G401.6 (cell line): ENCODE results near the gene PC.

Source experiments
- FAIRE-seq: peaks from 2 replicates; lab custom pipeline; 2012; peaks lifted over from hg19 to GRCh38; lab: Jason Lieb, UNC

The PC gene

DNA sequence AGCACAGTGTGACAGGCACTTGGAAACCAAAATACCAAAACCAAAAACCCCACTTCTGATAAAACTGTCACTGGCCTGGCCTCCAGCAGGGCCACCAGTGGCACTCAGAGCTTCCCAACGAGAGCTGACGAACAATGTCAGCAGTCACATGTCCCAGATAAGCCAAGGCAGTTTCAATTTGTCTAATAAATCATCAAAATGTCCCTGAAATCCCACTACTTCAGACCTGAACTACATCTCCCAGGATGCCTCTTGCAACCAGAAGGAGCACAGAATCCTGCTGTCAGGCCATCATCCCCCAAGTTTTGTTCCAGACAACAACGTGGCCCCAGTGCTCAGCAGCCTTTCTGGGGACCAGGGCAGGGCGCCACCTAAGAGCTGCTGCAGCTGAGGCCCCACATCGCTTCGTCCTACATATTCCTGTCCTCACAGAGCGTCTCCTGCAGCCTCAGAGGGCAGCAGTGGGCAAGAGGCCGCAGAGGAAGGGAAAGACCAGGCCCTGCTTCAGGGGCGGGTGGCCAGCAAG is 76.2 kb downstream of the PC start:
- FAIRE-seq = no peak

DNA sequence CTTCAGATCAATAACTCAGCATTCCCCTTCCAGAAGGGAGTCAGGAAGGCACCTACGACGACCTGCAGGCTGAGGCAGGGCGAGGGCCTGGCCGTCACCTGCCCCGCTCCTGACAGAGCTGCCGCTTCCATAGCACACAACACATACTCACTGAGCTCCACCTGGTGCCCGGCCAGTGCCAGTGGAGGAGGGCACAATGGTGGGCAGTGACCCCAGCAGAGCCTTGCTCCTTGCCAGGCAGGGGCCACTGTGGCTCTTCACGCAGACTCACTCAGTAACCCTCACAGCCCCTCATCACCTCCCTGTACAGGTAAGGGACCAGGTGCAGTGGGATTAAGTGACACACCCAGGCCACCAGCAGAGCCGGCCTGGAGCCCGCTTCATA is 76.7 kb downstream of the PC start:
- no peak for FAIRE-seq

DNA sequence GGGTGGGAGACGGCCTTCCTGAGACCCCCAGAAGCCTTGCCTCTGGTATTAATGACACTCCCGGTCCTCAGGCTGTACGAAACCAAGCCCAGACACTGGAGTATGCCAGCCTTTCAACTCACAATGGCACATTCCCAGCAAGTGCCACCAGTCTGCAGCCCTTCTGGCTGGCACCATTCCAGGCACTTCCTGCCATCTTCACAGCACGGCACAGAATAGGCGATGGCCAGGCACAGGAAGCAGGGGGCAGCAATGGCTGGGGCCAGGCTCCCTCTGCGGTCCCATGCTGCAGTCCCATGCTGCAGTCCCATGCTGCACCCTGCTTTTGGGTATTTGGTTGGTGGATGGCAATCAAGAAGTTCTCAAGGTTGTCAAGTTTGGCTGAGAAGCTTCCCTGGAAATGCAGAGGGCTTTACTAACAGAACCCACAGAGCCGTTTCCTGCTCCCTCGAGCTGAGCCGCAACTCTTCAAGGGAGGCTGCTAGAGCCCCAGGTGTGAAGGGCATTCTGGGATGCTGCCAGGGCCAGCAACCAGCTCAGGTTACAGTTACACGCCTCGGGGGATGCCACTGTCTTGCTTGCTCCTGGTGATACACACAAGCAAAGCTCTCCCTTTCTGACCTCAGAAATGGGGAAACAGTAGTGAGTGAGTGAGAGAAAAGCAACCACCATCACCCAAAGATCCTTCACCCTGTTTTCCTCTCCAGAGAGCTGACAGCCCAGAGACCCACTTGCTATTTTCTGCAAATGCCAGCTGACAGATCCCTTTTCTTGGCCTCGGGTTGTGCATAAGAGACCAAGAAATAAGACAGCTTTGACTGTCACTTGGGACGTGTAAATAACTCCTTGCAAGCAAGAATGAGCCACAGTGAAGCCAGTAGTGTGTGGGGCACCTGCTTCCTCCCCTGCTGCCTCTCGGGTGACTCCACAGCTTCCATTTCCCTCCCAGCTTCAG is 77.4 kb downstream of the PC start:
- FAIRE-seq = no peak

DNA sequence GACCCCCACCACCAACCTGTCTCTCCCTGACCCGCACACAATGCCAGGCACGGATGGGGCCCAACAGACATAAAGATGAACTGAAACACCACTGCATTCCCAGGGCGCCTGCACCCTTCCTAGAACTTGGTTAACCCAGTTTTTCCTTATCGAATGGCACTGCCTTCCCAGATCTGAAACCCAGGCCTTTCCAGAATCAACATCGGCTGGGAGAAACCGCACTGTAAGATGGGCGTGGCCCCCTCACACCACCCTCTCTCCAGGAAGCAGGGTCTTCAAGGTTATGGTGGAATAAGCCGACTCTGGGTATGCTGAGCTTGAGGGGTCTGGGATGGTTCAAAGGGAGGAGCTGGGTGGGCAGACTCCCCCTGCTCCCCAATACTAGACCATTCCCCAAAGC is 78.2 kb downstream of the PC start:
- no peak for FAIRE-seq

DNA sequence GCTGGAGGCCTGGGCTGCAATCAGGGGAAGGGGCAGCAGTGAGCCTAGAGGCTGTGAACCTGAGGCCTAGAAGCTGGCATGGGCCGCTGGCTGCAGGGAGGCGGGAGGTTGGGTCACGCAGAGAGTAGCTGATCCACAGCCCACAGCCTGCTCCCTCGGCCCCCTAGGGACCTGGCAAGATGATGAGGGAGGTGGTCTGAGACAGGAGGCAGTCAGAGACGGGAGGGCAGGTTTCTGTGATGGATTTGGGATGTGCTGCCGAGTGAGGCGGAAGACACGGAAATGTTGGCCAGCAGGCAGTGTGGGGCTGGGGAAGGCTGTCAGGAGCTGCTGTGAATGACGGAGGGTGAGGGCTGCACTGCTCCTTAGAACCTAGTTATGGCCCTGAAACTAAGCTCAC is 78.6 kb downstream of the PC start:
- FAIRE-seq = no peak

DNA sequence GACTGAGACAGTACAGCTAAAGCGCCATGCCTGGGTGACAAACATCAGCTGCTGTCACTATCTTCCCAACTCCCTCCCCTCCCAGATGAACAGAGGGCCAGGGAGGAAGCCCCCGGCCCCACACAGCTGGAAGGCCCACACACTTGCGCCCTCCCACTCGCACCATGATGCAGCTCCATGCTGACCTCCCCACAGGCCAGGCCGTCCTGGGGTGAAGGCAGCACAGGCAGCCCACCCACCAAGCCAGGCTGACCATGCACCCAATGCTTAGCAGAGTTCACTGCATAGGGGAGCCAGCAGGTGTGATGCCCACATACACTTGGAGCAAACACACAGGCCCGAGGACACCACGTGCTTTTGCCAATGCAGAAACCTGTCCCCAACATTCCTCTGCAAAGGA is 79.2 kb downstream of the PC start:
- FAIRE-seq = no peak

DNA sequence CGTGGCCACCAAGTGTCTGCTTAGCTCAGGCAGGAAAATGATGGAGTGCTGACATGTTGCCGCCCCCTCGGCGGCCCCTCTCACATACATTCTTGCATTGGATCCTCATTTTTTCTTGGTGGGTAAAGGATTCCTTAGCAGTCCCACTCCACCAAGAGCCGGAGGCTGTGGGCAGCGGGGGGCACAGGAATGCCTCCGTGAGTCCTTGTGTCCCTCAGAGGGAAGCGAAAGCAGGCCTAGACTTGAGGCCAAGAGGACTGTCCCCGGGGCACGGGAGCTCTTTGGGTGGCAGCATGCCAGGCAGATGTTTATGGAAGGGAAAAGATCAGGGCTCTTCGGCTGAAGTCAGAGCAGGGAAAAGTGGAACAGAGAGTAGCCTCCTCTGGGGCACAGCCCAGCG is 79.7 kb downstream of the PC start:
- no peak for FAIRE-seq

DNA sequence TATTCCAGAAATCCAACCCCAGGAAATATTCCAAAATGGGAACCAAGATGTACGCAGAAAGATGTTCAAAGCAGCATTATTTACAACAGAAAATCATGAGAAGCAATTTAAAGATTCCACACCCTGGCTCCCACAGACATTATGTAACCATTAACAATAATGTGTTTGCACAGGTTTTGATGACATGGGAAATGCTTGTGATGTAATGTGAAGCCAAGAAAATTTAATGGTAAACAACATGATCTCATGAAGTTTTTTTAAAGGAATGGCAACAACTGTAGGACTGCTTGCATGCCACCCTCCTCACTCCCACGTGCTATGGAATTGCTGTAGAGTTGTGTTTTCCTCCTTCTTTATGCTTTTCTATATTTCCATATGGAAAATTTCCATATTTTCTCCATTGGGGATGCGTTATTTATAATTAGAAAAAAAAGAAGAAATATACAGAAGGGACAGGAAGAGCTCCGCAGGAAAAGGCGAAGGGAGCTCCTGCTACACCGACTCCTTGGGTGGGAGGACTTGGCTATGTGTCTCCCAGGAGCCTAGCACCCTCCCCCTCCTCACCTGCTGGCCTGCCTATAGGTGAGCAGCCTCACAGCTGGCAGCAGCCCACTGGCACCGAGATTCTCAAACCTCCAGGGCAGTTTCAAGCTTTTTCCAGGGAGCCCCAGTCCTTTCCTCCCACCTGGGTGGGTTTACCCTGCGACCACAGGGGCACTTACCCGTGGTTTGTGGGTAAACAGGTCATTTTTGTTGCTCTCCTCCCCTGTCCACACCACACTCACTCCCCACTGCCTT is 80.4 kb downstream of the PC start:
- FAIRE-seq = no peak

DNA sequence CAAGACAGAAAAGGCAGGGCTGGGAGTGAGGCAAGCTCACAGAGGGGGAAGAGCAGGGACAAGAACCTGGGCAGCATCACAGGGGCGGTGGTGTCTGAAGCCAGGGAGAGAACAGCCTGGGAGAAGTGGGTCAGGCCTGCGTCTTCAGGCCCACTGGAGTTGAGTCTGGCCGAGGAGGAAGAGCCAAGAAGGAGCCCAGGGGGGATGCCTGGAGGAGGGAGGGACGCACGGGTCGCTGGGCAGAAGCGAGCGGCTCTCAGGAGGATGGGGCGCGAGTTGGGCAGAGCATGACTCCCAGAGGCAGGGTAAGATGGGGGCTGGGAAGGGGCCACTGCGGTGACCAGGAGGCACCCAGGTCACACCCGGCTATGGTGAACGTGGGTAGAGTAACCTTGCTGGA is 82.8 kb downstream of the PC start:
- FAIRE-seq = no peak

DNA sequence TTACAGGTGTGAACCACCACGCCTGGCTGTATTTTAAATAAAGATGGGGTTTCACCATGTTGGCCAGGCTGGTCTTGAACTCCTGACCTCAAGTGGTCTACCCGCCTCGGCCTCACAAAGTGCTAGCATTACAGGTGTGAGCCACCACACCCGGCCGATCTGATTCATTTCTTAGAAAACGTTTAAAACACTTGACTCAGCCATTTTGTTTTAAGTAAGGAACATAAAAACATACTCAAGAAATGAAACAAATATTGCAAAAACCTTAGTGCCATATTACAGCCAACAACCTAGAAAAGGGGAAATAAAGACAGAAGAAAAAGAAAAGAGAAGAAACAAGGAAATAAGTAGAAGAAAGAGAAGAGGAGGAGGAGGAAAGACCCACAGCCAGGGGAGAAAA is 84.0 kb downstream of the PC start:
- no peak for FAIRE-seq

DNA sequence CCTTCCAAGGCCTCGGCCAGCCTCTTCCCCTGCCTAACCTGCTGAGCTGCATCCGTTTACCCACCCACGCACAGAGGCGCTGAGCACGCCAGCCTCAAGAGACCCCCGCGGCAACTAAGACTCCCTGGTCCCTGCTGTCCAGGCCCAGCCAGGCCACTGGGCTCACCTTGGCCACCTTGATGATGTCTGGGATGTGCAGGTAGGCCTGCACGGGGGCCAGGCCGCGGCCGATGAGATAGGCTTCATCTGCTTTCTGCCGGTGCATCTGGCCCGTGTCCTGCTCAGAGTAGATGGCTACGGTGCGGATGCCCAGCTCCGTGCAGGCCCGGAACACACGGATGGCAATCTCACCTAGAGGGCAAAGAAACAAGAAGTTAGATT is 86.7 kb downstream of the PC start:
- no peak for FAIRE-seq

DNA sequence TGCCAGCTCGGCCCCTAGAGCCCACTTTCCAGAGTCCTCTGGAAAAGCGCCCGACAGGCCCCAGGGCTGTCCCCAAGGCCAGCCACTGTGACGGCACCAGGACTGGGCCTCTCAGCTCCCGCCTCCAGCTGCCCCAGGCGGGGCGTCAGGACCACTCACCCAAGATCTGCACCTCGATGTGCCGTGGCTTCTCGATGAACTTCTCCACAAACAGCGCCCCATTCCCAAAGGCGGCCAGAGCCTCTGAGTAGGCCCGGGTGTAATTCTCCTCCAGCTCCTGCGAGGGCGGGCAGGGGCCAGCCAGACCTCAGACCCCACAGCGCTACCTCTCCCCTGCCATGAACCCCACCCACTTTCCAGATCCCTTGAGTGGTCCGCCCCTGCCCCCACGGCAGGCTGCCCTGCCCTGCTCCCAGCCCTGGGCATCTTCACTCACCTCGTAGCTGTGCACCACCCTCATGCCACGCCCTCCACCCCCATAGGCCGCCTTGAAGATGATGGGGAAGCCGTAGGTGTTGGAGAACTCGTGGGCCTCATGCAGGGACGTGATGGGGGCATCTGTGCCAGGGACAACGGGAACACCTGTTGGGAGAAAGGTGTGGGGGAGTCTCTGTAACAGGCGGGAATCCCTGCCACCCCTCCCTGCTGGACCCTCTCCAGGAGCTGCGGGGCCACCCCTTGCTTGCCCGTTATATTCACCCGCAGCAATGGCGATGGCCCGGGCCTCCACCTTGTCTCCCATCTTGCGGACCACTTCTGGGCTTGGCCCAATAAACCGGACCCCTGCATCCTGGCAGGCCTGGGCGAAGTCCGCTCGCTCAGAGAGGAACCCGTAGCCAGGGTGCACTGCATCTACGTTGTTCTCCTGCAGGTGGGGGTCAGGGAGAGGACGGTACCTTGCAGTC is 87.3 kb downstream of the PC start:
- no peak for FAIRE-seq

DNA sequence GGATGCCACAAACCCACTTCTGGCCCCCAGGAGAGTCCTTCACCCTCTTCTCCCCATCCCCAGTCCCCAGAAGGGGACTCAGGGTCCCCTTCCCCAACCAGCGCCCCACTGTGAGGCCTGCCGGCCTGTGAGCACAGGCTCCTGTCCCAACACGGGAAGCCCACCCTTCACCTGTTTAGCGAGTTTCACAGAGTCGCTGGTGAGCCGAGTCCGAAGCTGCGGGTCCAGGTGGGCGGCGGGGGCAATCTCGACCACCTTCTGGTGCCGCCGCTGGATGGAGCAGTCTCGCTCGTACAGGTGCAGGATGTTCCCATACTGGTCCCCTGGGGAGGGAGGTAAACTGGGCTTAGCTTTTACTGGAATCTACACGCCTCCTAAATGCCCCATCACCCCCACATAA is 88.1 kb downstream of the PC start:
- FAIRE-seq = no peak

DNA sequence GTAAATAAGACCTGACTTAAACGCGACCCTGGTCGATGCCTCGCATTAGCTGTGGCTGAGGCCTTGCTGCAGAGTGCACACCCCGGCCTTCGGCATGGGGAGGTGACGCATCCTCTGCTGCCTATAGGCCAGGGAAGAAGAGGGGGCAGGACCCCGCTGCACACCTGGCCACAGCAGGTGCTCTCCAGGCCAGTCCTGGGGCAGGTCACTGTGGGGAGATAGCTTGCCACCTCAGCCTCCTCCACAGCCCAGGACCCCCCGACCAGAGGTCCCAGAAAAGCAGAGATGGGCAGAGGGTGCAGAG is 88.7 kb downstream of the PC start:
- FAIRE-seq = no peak

DNA sequence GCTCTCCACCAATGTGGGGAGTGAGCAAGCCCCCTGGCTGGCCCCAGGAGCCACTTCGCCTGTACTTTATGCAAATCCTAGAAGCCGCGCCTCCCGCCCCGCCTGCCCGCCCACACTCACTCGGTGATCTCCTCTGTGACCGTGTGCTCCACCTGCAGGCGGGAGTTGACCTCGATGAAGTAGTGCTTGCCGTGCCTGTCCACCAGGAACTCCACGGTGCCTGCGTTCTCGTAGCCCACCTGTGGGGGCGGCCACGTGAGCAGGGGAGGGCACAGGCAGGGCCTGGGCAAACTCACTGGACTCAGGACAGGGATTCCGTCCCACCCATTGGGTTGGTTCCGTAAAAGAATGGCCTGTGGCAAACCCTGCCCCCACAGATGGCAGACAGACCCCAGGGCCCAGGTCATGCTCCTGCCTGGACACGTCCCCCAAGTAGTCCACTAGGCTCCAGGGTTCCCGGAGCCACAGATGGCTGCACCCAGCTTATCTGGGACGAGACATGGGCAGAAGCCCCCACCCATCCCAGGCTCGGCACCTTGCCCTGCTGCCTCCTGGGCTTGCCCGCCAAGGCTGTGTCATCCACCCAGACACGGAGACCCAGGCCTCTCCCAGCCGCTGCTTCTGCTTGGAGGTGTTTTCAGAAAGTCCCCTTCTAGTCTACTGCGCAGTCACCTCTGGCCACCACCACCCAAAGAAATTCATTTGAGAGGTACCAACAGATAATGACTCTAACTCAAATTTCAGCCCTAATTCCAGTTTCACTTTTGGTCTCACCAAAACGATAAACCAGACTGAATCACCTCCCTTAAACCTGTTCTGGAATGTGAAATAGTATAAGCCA is 89.2 kb downstream of the PC start:
- no peak for FAIRE-seq

DNA sequence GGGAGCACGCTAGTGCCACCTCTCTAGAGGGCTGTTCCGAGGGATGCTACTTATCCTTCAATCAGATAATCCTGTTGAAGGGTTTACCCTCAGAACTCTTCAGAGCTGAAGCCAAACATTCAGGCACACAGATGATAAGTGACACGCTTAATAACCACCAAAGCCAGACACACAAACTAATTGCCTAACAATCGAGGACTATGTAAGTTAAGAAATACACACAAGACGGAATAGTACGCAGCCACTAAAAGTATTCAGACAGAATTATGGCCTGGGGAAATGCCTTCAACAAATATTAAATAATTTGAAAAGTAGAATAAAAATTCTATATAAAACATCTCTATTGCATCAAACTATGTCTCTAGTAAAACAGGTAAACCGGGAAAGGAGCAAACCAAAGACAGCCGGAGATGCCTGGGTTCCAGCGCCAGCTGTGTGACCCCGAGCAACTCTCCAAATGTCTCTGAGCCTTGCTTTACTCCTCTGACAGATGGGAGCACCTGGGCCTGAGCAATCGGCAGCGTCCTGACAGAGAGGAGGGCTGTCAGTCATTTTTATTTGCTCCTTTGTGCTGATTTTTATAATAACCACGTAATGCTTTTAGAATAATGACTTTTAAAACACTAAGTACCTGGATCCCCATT is 90.0 kb downstream of the PC start:
- no peak for FAIRE-seq

DNA sequence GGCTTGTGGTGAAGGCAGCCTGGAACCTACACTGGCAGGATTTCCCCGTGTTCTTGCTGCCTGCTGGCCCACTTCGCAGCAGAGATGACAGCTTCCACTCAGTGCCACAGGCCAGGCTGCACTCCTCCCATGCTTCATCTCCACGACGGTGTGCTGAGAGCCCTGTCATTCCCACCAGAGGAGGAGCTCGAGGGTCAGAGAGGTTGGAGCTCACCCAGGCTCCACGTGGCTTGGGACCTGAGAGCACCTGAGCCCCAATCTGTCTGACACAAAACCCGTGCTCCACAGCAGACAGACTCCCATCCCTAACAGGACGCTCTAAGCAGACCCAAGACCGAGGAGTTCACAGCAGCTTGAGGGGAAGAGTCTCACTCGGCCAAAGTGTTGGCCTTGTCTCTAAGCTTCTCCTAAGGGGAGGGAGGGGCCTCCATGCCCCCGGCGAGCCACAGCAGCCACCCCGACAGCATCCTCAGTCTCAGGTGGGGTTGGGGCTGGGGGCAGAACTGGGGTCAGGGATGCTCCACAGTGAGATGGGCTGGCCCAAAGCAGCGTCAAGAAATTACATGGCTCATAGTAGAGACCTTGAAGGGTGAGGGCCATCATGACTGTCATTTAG is 90.7 kb downstream of the PC start:
- FAIRE-seq = no peak

DNA sequence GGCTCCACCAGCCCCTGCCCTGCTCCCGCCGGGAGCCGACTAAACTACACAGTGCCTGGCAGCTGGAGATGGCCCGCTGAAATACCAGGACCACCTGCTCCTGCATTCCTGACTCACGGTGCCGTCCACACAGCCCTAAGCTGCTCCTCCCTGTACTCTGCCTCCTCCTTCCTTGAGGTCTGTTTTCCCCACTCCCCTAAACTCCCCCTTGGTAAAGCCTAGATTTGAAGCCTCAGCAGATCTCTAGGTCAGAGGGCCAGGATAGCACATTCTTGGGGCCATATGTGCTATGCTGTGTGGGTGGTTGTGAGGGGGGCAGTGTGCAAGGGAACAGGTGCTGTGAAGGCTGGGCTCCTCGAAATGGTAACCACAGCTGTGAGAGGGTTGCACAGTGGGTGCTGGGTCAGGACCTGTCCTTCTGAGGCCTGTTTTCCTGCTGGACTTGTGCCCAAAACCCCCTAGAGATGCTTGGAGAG is 91.6 kb downstream of the PC start:
- FAIRE-seq = no peak

DNA sequence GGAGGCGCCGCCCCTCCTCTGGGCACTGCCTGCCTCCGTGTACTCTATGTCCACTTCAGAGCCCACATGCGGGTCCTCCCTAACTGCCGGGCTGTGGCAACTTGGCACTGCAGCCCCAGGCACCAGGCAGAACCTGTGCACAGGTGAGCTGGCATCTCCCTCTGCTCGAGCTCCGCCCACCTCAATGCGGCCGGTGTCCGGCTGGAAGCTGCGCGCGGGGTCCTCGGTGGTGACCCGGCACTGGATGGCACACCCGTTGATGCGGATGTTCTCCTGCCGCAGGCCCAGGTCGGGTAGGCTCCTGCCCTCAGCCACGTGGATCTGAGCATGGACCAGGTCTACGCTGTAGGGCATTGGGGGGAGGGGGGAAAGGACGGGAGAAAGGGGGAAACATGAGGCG is 92.2 kb downstream of the PC start:
- no peak for FAIRE-seq

DNA sequence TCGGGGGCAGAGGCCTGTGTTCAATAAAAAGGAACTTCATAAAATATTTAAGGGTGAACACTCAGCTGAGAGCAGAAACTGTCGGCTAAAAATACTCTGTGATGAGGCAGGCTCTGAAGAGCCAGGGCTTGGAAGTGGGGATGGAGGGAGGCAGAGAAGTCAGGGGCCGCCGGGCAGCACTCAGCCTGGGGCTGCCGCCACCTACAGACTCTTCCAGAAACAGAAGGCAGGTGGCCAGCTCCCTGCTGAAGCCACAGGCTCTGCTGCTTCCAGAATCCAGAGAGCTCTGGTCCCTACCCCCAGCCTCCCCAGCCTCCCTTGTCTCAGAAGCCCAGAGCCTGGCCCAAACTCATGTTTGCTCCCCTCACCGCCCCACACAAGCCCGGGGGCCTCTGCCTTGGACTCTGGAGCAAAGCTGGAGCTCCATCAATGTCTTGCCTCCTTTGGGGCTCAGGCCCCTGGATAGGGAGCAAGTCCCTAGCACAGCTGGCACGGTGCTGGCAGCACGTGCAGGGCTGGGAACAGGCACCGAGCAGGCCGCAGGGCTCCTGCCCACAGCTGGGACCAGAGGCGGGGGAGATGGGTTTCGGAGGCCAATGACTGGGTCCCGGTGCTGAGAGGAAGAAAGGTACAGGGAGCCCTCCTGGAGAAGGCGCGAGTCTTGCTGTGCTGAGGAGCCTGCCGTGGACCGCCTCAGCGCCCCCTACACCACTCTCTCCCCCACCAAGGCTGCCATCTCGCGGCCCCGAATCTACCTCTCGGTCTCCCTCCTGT is 93.1 kb downstream of the PC start:
- FAIRE-seq = peak; percentile 31
